Fibroblast of the aortic adventitia (primary cell): ENCODE data around the gene P2RX5. TPM values are rescaled to one million over a fixed set of nuclear protein-coding genes. Genes with fewer than 3 reads are reported as not detected.

Experiments
- DNase-seq: peaks from one replicate; pipeline ENCODE4 v3.0.0-alpha.2; 2010; ENCODE audit warnings: low read depth
- H3K4me3 ChIP-seq: 2 replicates; pipeline ENCODE4 v1.5.1; 2011; ENCODE audit warnings: low read depth, mild to moderate bottlenecking, control low read depth, low read length, moderate library complexity
- total RNA-seq: library from RNA; depleted of rRNA; stranded (reverse); fragments of >200 nt; gene quantifications from 2 replicates; pipeline ENCODE4 v1.2.3, GENCODE V29; 2012; ENCODE audit warnings: low replicate concordance
- TF ChIP-seq, protein P1 (sequence below): IDR thresholded peaks from 2 replicates; pipeline ENCODE4 v1.5.1; 2011; ENCODE audit warnings: mild to moderate bottlenecking, low read length, control low read depth, inconsistent platforms; ENCODE audit not compliant: insufficient read depth

P2RX5 gene
- total RNA-seq, 1 donor: 0.27 TPM

DNA sequence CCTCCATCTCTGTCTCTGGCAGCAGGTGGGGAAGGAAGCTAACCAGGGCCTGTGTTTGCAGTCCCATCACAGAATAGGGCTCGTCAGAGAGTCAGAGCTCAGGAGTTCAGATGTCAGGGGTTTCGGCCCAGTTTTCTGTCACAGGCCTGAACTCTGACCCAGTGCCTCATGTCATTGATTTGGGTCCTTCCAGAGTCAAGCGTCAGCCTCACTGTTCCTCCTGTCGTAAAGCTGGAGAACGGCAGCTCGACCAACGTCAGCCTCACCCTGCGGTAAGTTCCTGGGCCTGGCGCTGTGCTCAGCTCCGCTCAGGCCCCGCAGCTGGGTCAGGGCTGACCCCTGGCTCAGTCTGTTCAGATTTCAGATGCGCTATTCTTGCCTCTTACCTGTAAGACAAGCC is 48.7 kb downstream of the P2RX5 start:
- H3K4me3 ChIP-seq: no peak overlapping the region
- TF ChIP-seq, protein P1, sequence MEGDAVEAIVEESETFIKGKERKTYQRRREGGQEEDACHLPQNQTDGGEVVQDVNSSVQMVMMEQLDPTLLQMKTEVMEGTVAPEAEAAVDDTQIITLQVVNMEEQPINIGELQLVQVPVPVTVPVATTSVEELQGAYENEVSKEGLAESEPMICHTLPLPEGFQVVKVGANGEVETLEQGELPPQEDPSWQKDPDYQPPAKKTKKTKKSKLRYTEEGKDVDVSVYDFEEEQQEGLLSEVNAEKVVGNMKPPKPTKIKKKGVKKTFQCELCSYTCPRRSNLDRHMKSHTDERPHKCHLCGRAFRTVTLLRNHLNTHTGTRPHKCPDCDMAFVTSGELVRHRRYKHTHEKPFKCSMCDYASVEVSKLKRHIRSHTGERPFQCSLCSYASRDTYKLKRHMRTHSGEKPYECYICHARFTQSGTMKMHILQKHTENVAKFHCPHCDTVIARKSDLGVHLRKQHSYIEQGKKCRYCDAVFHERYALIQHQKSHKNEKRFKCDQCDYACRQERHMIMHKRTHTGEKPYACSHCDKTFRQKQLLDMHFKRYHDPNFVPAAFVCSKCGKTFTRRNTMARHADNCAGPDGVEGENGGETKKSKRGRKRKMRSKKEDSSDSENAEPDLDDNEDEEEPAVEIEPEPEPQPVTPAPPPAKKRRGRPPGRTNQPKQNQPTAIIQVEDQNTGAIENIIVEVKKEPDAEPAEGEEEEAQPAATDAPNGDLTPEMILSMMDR: no peak
- no peak for DNase-seq

DNA sequence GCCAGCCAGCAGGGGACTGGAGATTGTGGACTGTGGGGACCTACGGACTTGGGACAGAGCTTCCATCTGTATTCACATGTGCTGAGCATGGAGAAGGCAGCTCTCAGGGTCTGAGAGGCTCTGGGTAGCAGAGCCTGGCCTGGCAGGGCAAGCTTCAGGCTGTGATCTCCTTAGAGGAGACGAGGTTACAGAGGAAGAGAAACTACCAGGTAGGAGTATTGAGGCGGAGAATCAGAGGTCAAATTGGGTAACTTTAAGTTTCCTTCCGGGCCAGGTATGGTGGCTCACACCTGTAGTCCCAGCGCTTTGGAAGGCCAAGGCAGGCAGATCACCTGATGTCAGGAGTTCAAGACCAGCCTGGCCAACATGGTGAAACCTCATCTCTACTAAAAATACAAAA is 50.6 kb downstream of the P2RX5 start:
- TF ChIP-seq, protein P1: no peak
- no peak for DNase-seq
- H3K4me3 ChIP-seq: no peak overlapping the region

DNA sequence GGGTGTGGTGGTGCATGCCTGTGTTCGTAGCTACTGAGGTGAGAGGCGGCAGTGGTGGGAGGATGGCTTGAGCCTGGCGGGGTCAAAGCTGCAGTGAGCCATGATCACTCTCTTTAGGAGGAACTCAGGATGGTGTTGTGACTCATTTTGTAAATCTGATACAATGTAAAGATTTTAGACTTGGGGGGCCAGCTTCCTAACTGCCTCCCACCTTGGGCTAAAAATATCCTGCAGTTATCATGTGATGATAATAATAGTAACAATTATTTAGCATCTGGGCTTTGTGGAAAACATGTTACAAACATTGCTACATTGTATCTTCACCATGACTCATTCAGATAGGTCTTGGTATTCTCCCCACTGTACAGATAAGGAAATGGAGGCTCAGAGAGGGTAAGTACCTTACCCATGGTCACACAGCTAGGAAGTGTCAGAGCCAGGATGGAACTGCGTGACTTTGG is 52.0 kb downstream of the P2RX5 start:
- TF ChIP-seq, protein P1: no peak
- no peak overlapping the region for H3K4me3 ChIP-seq
- DNase-seq: no peak

DNA sequence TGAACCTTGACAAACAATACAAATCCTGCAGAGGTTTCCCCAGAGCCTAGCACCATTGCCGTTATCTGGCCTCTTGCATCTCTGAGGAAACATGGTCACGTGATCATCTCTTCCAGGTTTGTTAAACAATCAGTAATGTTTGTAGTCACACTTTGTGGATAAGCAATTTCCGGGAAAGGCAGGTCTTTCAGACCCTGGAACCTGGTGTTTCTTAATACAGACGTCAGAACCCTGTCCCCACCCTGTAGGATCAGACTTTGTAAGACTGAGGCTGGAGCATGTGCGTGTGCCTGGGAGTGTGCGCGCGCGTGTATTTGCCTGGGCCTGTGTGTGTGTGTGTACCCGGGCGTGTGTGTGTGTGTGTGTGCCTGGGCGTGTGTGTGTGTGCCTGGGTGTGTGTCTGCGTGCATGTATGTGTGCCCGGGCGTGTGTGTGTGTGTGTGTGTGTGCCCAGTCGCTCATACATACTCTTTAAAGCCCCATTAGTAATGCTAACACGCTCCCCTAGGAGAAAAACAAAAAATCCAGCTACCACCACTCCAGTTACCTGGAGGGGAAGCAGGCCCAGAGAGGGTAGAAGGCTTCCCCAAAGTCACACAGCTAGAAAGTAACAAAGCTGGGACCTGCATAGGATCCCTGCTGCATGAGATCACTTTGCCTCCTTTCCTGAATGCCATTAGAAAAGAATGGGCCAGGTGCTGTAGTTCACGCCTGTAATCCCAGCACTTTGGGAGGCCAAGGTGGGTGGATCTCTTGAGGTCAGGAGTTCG is 54.1 kb downstream of the P2RX5 start:
- H3K4me3 ChIP-seq: no peak overlapping the region
- TF ChIP-seq, protein P1: no peak
- no peak for DNase-seq

DNA sequence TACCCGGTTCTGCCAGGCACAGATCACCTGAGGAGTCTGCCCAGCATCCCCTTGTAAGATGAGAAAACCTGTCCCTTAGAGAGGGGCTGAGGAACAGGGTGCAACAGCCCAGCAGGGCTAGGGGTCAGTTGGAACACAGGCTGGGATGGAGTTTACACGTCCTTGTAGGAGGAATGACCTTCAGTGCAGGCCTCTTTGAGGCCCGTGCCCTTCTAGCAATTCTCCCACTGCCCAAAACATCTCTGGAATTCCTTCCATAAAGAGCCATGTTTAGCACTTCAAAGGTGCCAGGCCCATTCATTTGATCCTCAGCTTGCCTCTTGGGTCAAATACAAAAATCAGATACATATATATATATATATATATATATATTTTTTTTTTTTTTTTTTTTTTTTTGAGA is 54.9 kb downstream of the P2RX5 start:
- no peak for DNase-seq
- TF ChIP-seq, protein P1: no peak
- no peak overlapping the region for H3K4me3 ChIP-seq

DNA sequence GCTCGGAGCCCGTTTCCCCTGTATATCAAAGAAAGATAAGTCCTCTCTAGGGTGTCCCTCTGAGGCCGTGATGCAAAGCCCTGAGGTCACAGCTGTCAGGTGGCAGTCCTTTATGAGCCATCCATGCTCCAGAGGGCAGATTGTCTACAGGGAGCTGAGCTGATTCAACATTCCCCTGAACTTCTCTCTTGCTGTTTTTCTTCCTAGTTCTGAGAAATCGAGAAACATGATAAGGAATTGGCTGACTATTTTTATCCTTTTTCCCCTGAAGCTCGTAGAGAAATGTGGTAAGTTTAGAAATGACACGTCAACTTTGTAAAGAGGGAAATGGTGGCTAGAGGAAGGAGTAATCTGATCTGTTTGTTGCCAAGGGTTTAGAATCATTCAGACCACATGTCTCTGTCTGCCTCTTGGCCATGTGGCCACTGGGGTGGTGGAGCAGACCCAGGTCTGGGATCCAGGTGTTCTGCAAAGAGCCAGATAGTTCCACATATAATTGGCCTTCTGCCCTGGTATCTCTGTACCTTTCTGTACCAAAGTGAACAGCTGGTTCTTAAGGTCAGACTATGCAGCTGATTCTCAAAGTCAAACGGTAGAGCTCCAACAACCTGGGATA is 55.9 kb downstream of the P2RX5 start:
- DNase-seq: peak; percentile 83
- TF ChIP-seq, protein P1: no peak
- H3K4me3 ChIP-seq: no peak overlapping the region
